HT1080 (cell line): ENCODE measurements around the gene NTM. TPM values are rescaled to one million over a fixed set of nuclear protein-coding genes. Genes with fewer than 3 reads are reported as not detected.

Experiments used
- DNase-seq: peaks from one replicate; pipeline ENCODE4 v3.0.0-alpha.2; 2015; ENCODE audit warnings: low read depth
- total RNA-seq: library from RNA; depleted of rRNA; stranded (reverse); fragments of >200 nt; shearing (Covaris generic); gene quantifications from 2 replicates; pipeline ENCODE4 v1.2.3, GENCODE V29; 2014

The NTM gene
- total RNA-seq, 1 experiment from 2014 or later, result 65.7 TPM

- peak; percentile 34 for DNase-seq
Observed at GRCh38 chr11:131909426-131910177, 539.2 kb downstream of the NTM start.

- no peak for DNase-seq
Observed at GRCh38 chr11:131910178-131910522, 539.7 kb downstream of the NTM start.

GRCh38 chr11:131910523-131911387 lies 540.3 kb downstream of the NTM start:
- DNase-seq, result peak; percentile 81

- DNase-seq, result peak; percentile 63
Observed at GRCh38 chr11:131911388-131912032, 541.1 kb downstream of the NTM start.

- peak; percentile 58 for DNase-seq
Observed at GRCh38 chr11:131912134-131912533, 541.7 kb downstream of the NTM start.

- peak; percentile 61 for DNase-seq
Observed at GRCh38 chr11:131913267-131913666, 542.9 kb downstream of the NTM start.

- DNase-seq, result peak; percentile 52
Observed at GRCh38 chr11:131914361-131914774, 544.0 kb downstream of the NTM start.

- DNase-seq, result no peak
Observed at GRCh38 chr11:131916638-131917037, 546.2 kb downstream of the NTM start.

- no peak for DNase-seq
Observed at GRCh38 chr11:131917634-131918384, 547.4 kb downstream of the NTM start.

- no peak for DNase-seq
Observed at GRCh38 chr11:131918663-131919062, 548.2 kb downstream of the NTM start.

GRCh38 chr11:131922220-131922619 lies 551.8 kb downstream of the NTM start:
- no peak for DNase-seq

- DNase-seq, result no peak
Observed at GRCh38 chr11:131923309-131923708, 552.9 kb downstream of the NTM start.

GRCh38 chr11:131924001-131924400 lies 553.6 kb downstream of the NTM start:
- DNase-seq, result no peak

- DNase-seq, result peak; percentile 70
Observed at GRCh38 chr11:131924457-131925201, 554.2 kb downstream of the NTM start.

GRCh38 chr11:131925829-131926228 lies 555.4 kb downstream of the NTM start:
- DNase-seq, result no peak

- DNase-seq, result peak; percentile 70
Observed at GRCh38 chr11:131928992-131929391, 558.6 kb downstream of the NTM start.

- DNase-seq, result no peak
Observed at GRCh38 chr11:131932584-131933325, 562.3 kb downstream of the NTM start.

- no peak for DNase-seq
Observed at GRCh38 chr11:131934006-131934405, 563.6 kb downstream of the NTM start.

GRCh38 chr11:131938351-131938751 lies 567.9 kb downstream of the NTM start:
- DNase-seq, result no peak

- DNase-seq, result no peak
Observed at GRCh38 chr11:131940126-131940525, 569.7 kb downstream of the NTM start.
